DMS114 treated with DMSO at 0.1 percent for 48 hours (cell line): ENCODE data around the gene COA6.

Experiments
- DNase-seq: peaks from one replicate; lab custom pipeline; 2025; ENCODE audit not compliant: unreplicated experiment; lab: John Stamatoyannopoulos, UW

COA6 gene

DNA sequence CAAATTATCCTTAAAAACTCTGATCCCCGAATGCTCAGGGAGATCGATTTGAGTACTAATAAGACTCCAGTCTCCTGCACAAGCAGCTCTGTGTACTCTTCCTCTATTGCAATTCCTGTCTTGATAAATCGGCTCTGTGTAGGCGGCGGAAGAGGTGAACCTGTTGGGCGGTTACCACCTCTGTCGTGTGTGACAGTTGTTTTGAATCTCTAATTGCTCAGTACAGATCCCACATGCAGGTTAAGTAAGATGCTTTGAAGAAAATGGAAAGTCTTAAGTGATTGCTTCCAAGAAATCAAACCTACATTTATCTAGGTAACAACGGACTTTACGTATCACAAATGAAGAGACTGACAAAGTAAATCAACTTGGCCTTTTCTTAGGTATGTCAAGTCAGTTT lies 35.5 kb downstream of the COA6 start:
- no peak for DNase-seq

DNA sequence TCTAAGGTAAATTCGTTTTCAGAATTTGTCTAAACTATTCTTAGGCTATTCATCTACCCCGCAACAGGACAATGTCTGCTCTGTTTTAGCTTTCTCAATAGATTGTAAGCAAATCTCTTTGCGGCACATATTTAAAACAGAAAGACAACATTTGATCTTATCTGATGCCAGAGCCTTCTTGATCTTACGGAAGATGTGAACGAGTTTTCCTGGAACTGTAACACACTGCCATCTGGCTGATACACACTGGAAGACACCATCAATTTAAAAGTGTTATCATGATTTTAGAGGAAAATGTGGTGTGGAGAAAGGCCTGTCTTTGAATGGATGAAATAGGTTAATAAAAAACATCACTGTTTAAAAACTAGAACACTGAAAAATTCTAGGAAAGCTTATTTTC lies 36.1 kb downstream of the COA6 start:
- peak; percentile 6 for DNase-seq

DNA sequence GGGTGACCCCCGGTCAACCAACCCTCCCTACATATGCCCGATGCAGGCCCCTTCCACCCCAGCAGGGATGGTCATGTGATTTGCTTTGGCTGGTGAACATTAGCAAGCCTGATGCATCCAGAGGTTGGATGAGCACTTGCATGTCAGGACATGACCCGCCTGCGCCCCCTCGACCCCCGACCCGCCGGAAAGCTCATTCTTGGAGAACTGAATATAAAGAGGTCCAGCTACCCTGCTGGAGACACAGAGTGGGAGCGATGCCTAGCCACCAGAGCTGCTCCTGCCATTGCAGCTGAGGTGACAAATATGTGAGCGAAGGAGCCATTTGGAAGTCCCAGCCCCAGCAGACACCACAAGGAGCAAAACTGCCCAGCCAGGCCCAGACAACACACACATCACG lies 39.6 kb downstream of the COA6 start:
- DNase-seq = no peak

DNA sequence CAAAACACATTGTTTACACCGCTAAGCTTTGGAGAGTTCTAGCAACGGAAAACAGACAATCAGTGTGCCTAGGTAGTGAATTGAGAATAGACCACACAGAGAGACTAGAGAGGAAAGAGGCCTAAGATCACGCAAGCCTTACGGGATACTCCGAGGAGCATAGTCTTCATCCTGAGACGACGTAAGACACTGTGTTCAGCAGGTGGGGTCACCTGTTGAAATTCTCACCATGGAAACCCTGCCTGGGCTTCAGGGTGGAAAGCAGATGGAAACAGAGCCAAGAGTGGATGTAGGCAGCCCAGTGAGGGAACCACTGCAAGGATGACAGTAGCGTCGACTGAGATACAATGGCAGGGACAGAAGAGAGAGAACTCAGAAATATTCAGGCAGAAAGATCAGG lies 40.2 kb downstream of the COA6 start:
- no peak for DNase-seq

GRCh38 chr1:234413990-234414389 lies 40.7 kb downstream of the COA6 start:
- no peak for DNase-seq

DNA sequence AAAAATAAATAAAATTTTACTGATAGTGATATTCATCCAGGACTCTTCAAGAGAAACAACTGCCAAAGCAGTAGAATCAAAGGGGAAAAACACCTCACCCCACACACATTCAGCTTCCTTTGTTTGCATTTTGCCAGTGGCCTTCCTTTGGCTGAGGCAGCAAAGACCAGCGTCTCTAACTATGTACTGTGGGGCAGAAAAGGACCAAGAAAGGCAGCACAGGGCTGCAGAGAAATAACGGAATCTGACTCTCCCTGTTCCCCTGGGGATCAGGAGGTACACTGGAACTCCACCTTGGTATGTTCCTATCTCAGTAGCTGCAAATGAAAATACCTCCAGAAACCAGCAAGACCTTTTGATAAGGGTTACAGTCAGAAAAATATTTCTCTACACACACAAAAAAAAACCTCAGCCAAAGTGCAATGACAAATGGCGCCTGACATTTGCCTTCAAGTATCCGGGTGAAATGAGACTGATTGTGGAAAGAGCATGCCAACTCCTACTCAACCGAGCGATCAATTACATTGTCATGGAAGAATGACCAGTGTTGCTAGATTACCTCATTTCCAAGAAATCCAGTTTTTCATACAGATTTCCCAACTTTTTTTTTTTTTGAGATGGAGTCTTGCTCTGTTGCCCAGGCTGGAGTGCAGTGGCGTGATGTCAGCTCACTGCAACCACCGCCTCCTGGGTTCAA lies 54.8 kb downstream of the COA6 start:
- DNase-seq = no peak

DNA sequence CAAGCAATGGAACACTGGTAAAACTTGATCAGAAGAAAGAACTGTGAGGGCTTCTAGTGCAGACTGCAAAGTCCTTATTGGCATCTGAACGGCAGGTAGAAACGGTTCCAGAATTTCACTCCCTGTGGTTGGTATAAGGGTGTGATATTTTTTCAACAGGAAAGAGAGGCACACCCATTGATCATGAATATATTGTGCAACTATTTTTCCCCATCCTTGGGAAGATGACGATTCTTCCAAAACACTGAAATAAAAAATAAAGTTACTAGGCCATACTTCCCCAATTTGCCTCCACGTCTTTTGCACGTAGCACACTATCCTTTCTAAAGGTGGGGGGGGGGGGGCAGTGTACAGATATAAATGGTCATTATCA lies 56.2 kb downstream of the COA6 start:
- DNase-seq = no peak

DNA sequence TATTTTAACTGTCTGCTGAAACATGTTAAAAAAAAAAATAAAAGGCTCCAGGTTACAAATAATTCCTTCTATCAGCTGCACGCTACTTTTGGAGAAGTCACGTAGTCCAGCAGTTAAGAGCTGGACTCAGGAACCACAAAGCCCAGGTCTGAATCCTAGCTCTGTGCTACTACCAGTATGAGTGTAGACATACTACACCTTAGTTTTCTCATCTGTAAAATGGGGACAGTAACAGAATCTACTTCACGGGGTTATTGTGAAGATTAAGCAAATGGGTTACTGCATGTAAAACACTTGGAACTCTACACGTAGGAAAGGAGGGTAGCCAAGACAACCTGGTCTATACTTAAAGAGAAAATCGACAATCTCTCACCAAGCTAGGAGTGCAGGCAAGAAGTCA lies 57.4 kb downstream of the COA6 start:
- DNase-seq = no peak

DNA sequence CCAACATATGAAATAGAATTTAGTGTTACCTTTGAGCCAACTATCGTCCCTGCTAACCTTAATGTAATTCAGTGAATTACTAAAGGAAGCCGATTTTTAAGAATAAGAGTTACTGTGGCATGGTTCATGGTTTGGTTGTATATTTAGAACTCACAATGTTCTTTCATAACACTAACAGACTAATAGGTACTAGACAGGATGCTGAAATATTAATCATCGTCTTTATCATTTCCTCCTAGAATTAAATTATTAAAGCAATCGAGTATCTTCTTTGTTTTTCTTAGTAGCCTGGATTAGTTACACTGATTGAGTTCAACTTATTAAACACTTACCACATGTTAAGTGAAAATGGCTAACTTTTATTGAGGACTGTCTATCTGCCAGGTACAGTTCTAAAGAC lies 58.0 kb downstream of the COA6 start:
- no peak for DNase-seq

GRCh38 chr1:234433563-234434285 lies 60.5 kb downstream of the COA6 start:
- DNase-seq = no peak
